Neuronal stem cell (in vitro differentiated cells): ENCODE data around the gene OSMR.
A peak's percentile ranks its signal among the peaks of the same experiment; 100 is the strongest.

Experiments used
- DNase-seq: peaks from one replicate; pipeline ENCODE4 v3.0.0-alpha.2; 2013; ENCODE audit warnings: low spot score
- H2AFZ ChIP-seq: one replicate; pipeline ENCODE4 v1.6.1; 2013; ENCODE audit warnings: mild to moderate bottlenecking, low read length, inconsistent platforms
- H2AK5ac ChIP-seq: 2 replicates; pipeline ENCODE4 v1.6.1; 2013; ENCODE audit warnings: low read depth, mild to moderate bottlenecking, inconsistent platforms, low read length, moderate library complexity, mixed read lengths
- H2BK120ac ChIP-seq: 2 replicates; pipeline ENCODE4 v1.6.1; 2013; ENCODE audit warnings: low read depth, mild to moderate bottlenecking, inconsistent platforms, low read length, moderate library complexity, mixed read lengths
- H2BK12ac ChIP-seq: one replicate; pipeline ENCODE4 v1.6.1; 2013; ENCODE audit warnings: low read length, inconsistent platforms
- H2BK15ac ChIP-seq: 2 replicates; pipeline ENCODE4 v1.6.1; 2013; ENCODE audit warnings: mild to moderate bottlenecking, low read length, inconsistent platforms, mixed read lengths
- H2BK5ac ChIP-seq: one replicate; pipeline ENCODE4 v1.6.1; 2013; ENCODE audit warnings: inconsistent platforms, mild to moderate bottlenecking, low read length, moderate library complexity
- H3K14ac ChIP-seq: one replicate; pipeline ENCODE4 v1.6.1; 2013; ENCODE audit warnings: low read length, inconsistent platforms
- H3K18ac ChIP-seq: 2 replicates; pipeline ENCODE4 v1.6.1; 2013; ENCODE audit warnings: low read length, inconsistent platforms
- H3K23ac ChIP-seq: 2 replicates; pipeline ENCODE4 v1.6.1; 2013; ENCODE audit warnings: low read depth, mild to moderate bottlenecking, mixed read lengths, low read length, inconsistent platforms; ENCODE audit not compliant: poor library complexity
- H3K27ac ChIP-seq: replicated peaks from 3 replicates; pipeline ENCODE4 v1.5.1; 2013; ENCODE audit warnings: low read length, inconsistent platforms
- H3K27me3 ChIP-seq, 3 experiments: 2 replicates each; pipeline ENCODE4 v1.6.1; 2013; ENCODE audit warnings: low read length in 3 of 3, mild to moderate bottlenecking in 2 of 3, inconsistent platforms in 1 of 3, low read depth in 1 of 3, mixed read lengths in 1 of 3, moderate library complexity in 1 of 3; ENCODE audit not compliant: control insufficient read depth in 3 of 3, insufficient read depth in 3 of 3
- H3K36me3 ChIP-seq, 2 donors: replicated peaks in 1 of 2; 2 replicates each; pipeline ENCODE4 v1.6.1; 2013; ENCODE audit warnings: low read length in 2 of 2; ENCODE audit not compliant: control insufficient read depth in 2 of 2, insufficient read depth in 2 of 2
- H3K4ac ChIP-seq: 2 replicates; pipeline ENCODE4 v1.6.1; 2013; ENCODE audit warnings: inconsistent platforms, mild to moderate bottlenecking, low read length, moderate library complexity
- H3K4me1 ChIP-seq, 2 donors: 1 replicate in 1 of 2; 2 replicates in 1 of 2; pipeline ENCODE4 v1.6.1; 2013; ENCODE audit warnings: low read length in 2 of 2, low read depth in 1 of 2; ENCODE audit not compliant: control insufficient read depth in 2 of 2, insufficient read depth in 1 of 2
- H3K4me2 ChIP-seq: one replicate; pipeline ENCODE4 v1.6.1; 2013; ENCODE audit warnings: mild to moderate bottlenecking, low read length, inconsistent platforms; ENCODE audit not compliant: insufficient read depth, poor library complexity, severe bottlenecking
- H3K4me3 ChIP-seq, 2 donors: 2 replicates each; pipeline ENCODE4 v1.5.1; 2013; ENCODE audit warnings: low read length in 2 of 2, mild to moderate bottlenecking in 2 of 2, inconsistent platforms in 1 of 2, moderate library complexity in 1 of 2
- H3K79me1 ChIP-seq: one replicate; pipeline ENCODE4 v1.6.1; 2013; ENCODE audit warnings: low read depth, mild to moderate bottlenecking, inconsistent platforms, low read length, moderate library complexity
- H3K9ac ChIP-seq: one replicate; pipeline ENCODE4 v1.6.1; 2013; ENCODE audit warnings: mild to moderate bottlenecking, low read depth, low read length, inconsistent platforms; ENCODE audit not compliant: poor library complexity
- H3K9me3 ChIP-seq, 2 donors: replicated peaks in 1 of 2; 2 replicates each; pipeline versions ENCODE3 to v1.6.1; 2013; ENCODE audit warnings: low read length in 2 of 2, mild to moderate bottlenecking in 2 of 2, inconsistent platforms in 1 of 2, low read depth in 1 of 2, mixed read lengths in 1 of 2, moderate library complexity in 1 of 2; ENCODE audit not compliant: control insufficient read depth in 2 of 2, insufficient read depth in 1 of 2
- H4K8ac ChIP-seq: one replicate; pipeline ENCODE4 v1.6.1; 2013; ENCODE audit warnings: low read depth, mild to moderate bottlenecking, inconsistent platforms, low read length, moderate library complexity
- H4K91ac ChIP-seq: one replicate; pipeline ENCODE4 v1.6.1; 2013; ENCODE audit warnings: low read length, low read depth, mild to moderate bottlenecking, inconsistent platforms; ENCODE audit not compliant: poor library complexity
- WGBS, 2 donors: extraction: QIAGEN DNeasy Blood & Tissue Kit; methylation state at CpG; one replicate each; pipeline ENCODE4 v1.1.7; 2013; ENCODE audit warnings: missing lambda C conversion rate in 2 of 2, mixed read lengths in 1 of 2; ENCODE audit not compliant: insufficient read length in 2 of 2, insufficient replicate concordance in 1 of 2; ENCODE audit errors: extremely low coverage in 2 of 2; 5-methylcytosine and 5-hydroxymethylcytosine counted together

Gene OSMR

DNA sequence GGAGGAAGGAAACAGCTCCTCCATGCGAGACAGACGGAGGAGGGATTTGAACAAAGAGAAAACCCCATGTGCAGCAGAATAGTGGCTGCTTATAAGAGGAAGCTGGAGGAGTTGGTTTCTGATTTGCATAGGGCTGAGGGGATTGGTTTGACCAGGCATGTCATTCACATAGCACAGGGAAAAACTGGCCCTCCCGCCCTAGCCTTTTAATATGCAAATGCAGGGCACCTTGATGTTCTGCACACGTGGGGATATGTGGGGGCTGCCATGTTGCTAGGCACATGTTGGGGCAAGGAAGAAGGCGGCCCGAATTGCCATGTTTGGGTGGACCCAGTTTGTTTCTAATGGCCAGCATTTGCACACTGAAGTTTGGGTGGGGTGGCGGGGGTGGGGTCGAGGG lies 42.2 kb downstream of the OSMR start:
- peak overlapping the region; percentile 40 for H3K4ac ChIP-seq
- no peak for DNase-seq
- H3K4me1 ChIP-seq = peaks cover 8 to 16% of the 10 kb centered on the region in 2 donors
- H3K79me1 ChIP-seq = no peaks in the 10 kb centered on the region
- no peak overlapping the region for H4K8ac ChIP-seq
- no peak overlapping the region for H3K23ac ChIP-seq
- H3K4me2 ChIP-seq = no peak overlapping the region
- no peak overlapping the region for H4K91ac ChIP-seq
- H3K36me3 ChIP-seq = no peaks in the 10 kb centered on the region
- H3K9me3 ChIP-seq = no peaks in the 10 kb centered on the region
- H3K14ac ChIP-seq = no peak overlapping the region
- H2BK120ac ChIP-seq = no peak overlapping the region
- WGBS, 2 donors = no CpG with 5 or more reads among the region's 8 CpGs
- no peak overlapping the region for H3K9ac ChIP-seq
- H2AFZ ChIP-seq = peak overlapping the region; percentile 75
- H3K18ac ChIP-seq = no peak overlapping the region
- no peaks in the 10 kb centered on the region for H3K27me3 ChIP-seq
- no peak overlapping the region for H2BK5ac ChIP-seq
- no peak overlapping the region for H2BK15ac ChIP-seq
- no peak overlapping the region for H2AK5ac ChIP-seq
- no peak overlapping the region for H3K27ac ChIP-seq
- H3K4me3 ChIP-seq = no peak overlapping the region
- no peak overlapping the region for H2BK12ac ChIP-seq

DNA sequence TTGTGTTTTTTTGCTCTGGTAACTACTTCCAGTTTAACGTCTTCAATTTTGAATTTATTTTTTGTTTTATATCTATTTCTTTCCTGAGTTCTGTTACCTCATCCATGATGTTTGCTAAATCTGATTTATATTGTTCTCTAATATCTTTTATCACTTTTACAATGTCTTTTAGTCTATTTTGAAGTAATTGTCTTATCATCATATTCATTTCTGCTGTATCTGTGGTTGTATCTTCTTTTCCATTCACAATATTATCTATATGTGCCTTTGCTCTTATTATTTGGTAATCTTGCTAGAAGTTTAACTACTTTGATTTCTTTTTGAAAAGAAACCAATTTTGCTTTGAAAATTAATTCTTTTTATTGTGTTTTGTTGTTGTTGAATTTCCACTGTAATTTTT lies 43.6 kb downstream of the OSMR start:
- H4K8ac ChIP-seq = no peak overlapping the region
- no peak for DNase-seq
- no peaks in the 10 kb centered on the region for H3K27me3 ChIP-seq
- no peaks in the 10 kb centered on the region for H3K9me3 ChIP-seq
- no peak overlapping the region for H2AFZ ChIP-seq
- H3K4me3 ChIP-seq = no peak overlapping the region
- H3K23ac ChIP-seq = no peak overlapping the region
- no peak overlapping the region for H2BK12ac ChIP-seq
- no peak overlapping the region for H3K18ac ChIP-seq
- H4K91ac ChIP-seq = no peak overlapping the region
- no peak overlapping the region for H2BK5ac ChIP-seq
- no peaks in the 10 kb centered on the region for H3K79me1 ChIP-seq
- WGBS, 2 donors = no CpG with 5 or more reads among the region's 1 CpG
- H3K36me3 ChIP-seq = no peaks in the 10 kb centered on the region
- no peak overlapping the region for H2BK15ac ChIP-seq
- no peak overlapping the region for H3K9ac ChIP-seq
- H2AK5ac ChIP-seq = no peak overlapping the region
- no peak overlapping the region for H3K27ac ChIP-seq
- no peak overlapping the region for H3K4me2 ChIP-seq
- peaks cover 3 to 5% of the 10 kb centered on the region in 2 donors for H3K4me1 ChIP-seq
- H3K4ac ChIP-seq = no peak overlapping the region
- no peak overlapping the region for H2BK120ac ChIP-seq
- H3K14ac ChIP-seq = no peak overlapping the region

DNA sequence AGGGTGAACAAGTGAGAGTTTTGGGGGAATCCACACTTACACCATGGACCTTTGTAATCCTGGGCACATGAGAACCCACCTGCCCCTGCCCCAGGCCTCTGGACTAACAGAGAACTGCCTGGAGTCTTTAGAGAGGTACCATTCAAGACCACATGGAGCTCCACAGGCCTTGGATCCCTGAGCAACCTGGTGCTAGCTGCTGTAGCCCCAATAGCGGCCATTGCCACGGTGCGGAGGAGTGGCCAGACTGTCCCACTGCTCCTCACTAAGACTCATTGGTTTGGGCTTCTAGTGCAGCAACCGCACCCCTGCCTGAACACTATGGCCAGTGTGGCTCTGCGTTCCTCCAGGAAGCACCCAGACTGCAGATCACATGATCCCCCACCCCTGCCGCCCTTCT lies 45.8 kb downstream of the OSMR start:
- Histone ChIP-seq H2BK120ac (no peak overlapping the region), H3K4me1 (peaks cover 0 to 4% of the 10 kb centered on the region in 2 donors)

DNA sequence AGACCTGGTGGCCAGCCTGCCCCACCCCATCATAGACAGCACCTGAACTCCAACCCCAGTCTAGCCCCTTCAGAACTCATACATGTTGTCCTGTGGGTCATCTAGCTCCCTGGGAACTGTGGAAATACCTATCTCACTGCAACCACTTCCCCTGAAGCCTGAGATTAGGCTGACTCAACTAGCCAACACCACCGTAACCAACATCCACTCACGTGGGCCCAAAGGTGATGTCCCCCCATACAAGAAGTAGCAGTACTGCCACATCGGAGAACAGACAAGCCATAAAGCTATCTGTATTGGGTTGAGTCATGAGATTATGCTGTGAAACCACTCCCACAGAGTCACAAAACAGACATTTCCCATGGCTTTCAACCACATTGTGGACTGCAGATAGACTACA lies 46.6 kb downstream of the OSMR start:
- H3K18ac ChIP-seq = no peak overlapping the region
- no peaks in the 10 kb centered on the region for H3K9me3 ChIP-seq

More for the DNA sequence above, 45.8 kb downstream of the OSMR start:
- Histone ChIP-seq H3K4ac (no peak overlapping the region), H3K9me3 (no peaks in the 10 kb centered on the region), H2BK5ac (no peak overlapping the region), H4K91ac (peak overlapping the region; percentile 59), H3K27me3 (no peaks in the 10 kb centered on the region), H3K9ac (no peak overlapping the region), H2BK15ac (peak overlapping the region; percentile 54), H3K4me2 (no peak overlapping the region), H3K4me3 (no peak overlapping the region), H3K36me3 (no peaks in the 10 kb centered on the region), H2AK5ac (peak overlapping the region; percentile 71), H2AFZ (no peak overlapping the region), H3K23ac (no peak overlapping the region), H3K14ac (no peak overlapping the region), H3K27ac (no peak overlapping the region), H4K8ac (no peak overlapping the region), H3K18ac (peak overlapping the region; percentile 19), H3K79me1 (no peaks in the 10 kb centered on the region), H2BK12ac (no peak overlapping the region)
- DNase-seq = no peak
- WGBS, 2 donors = no CpG with 5 or more reads among the region's 6 CpGs

More for the DNA sequence above, 46.6 kb downstream of the OSMR start:
- no peak for DNase-seq
- Histone ChIP-seq H3K27ac (no peak overlapping the region), H3K4me1 (peaks cover 0 to 4% of the 10 kb centered on the region in 2 donors), H3K23ac (no peak overlapping the region), H2AK5ac (no peak overlapping the region), H3K4me2 (no peak overlapping the region), H3K14ac (no peak overlapping the region), H3K79me1 (no peaks in the 10 kb centered on the region), H3K4me3 (no peak overlapping the region), H2BK5ac (no peak overlapping the region), H3K4ac (no peak overlapping the region), H2BK15ac (no peak overlapping the region), H3K9ac (no peak overlapping the region), H4K91ac (no peak overlapping the region), H2BK120ac (no peak overlapping the region), H2BK12ac (no peak overlapping the region), H2AFZ (no peak overlapping the region), H3K36me3 (no peaks in the 10 kb centered on the region), H4K8ac (no peak overlapping the region), H3K27me3 (no peaks in the 10 kb centered on the region)
- no CpG with 5 or more reads among the region's 3 CpGs for WGBS, 2 donors
